Neural crest cell (in vitro differentiated cells): ENCODE measurements around the gene TCF15. TPM values are rescaled to one million over a fixed set of nuclear protein-coding genes. Genes with fewer than 3 reads are reported as not detected.

Experiments
- DNase-seq: peaks from one replicate; pipeline ENCODE4 v3.0.0; 2021; ENCODE audit warnings: low read depth, mixed read lengths, low spot score
- H3K27ac Mint-ChIP-seq: one replicate; pipeline ENCODE4 v1.8.0; 2021; ENCODE audit warnings: mild to moderate bottlenecking, mixed read lengths; ENCODE audit not compliant: unreplicated experiment
- H3K27me3 Mint-ChIP-seq: 2 replicates; pipeline ENCODE4 v1.8.0; 2021; ENCODE audit warnings: low read depth, mild to moderate bottlenecking, mixed read lengths
- H3K36me3 Mint-ChIP-seq: 2 replicates; pipeline ENCODE4 v1.8.0; 2021; ENCODE audit warnings: low read depth, mild to moderate bottlenecking, mixed read lengths
- H3K4me1 Mint-ChIP-seq: 2 replicates; pipeline ENCODE4 v1.8.0; 2021; ENCODE audit warnings: mixed read lengths
- H3K4me3 Mint-ChIP-seq: one replicate; pipeline ENCODE4 v1.8.0; 2021; ENCODE audit warnings: mild to moderate bottlenecking, mixed read lengths
- H3K9me3 Mint-ChIP-seq: 2 replicates; pipeline ENCODE4 v1.8.0; 2021; ENCODE audit warnings: mixed read lengths
- CTCF ChIP-seq: fragments of 200-600 bp; sonication (generic); conservative IDR thresholded peaks from 2 replicates; pipeline ENCODE4 v1.5.0; 2021; ENCODE audit warnings: antibody characterized with exemption, mild to moderate bottlenecking
- total RNA-seq: library from RNA; stranded (reverse); gene quantifications from 2 replicates; pipeline ENCODE4 v1.2.1, GENCODE V29; 2021

TCF15 gene
- total RNA-seq, 1 donor from 2014 or later: 0.61 TPM

GRCh38 chr20:564192-564591 lies 45.9 kb downstream of the TCF15 start:
- H3K36me3 Mint-ChIP-seq: no peaks in the 10 kb centered on the region
- no peaks in the 10 kb centered on the region for H3K9me3 Mint-ChIP-seq
- no peak overlapping the region for H3K27ac Mint-ChIP-seq
- H3K4me3 Mint-ChIP-seq: no peak overlapping the region
- no peak for DNase-seq
- peaks cover 34% of the 10 kb centered on the region for H3K27me3 Mint-ChIP-seq
- H3K4me1 Mint-ChIP-seq: peaks cover 4% of the 10 kb centered on the region
- TF ChIP-seq CTCF: no peak

- Mint-ChIP-seq H3K4me1 (peaks cover 4% of the 10 kb centered on the region), H3K4me3 (no peak overlapping the region), H3K27ac (no peak overlapping the region), H3K9me3 (no peaks in the 10 kb centered on the region), H3K36me3 (no peaks in the 10 kb centered on the region), H3K27me3 (peaks cover 27% of the 10 kb centered on the region)
- TF ChIP-seq CTCF: no peak
- DNase-seq: no peak
Measured at GRCh38 chr20:563187-563586, 46.9 kb downstream of the TCF15 start.

GRCh38 chr20:562232-562897 lies 47.7 kb downstream of the TCF15 start:
- no peak for DNase-seq
- H3K4me1 Mint-ChIP-seq: peaks cover 4% of the 10 kb centered on the region
- H3K27ac Mint-ChIP-seq: no peak overlapping the region
- H3K27me3 Mint-ChIP-seq: peaks cover 25% of the 10 kb centered on the region
- no peaks in the 10 kb centered on the region for H3K9me3 Mint-ChIP-seq
- H3K36me3 Mint-ChIP-seq: no peaks in the 10 kb centered on the region
- H3K4me3 Mint-ChIP-seq: no peak overlapping the region
- TF ChIP-seq CTCF: no peak

- peaks cover 4% of the 10 kb centered on the region for H3K4me1 Mint-ChIP-seq
- peak; percentile 69 for DNase-seq
- no peaks in the 10 kb centered on the region for H3K9me3 Mint-ChIP-seq
Measured at GRCh38 chr20:561437-562231, 48.5 kb downstream of the TCF15 start.

GRCh38 chr20:560680-561079 lies 49.4 kb downstream of the TCF15 start:
- TF ChIP-seq CTCF: no peak
- DNase-seq: no peak
- Mint-ChIP-seq H3K4me3 (no peak overlapping the region), H3K27me3 (peaks cover 28% of the 10 kb centered on the region), H3K36me3 (no peaks in the 10 kb centered on the region), H3K4me1 (peaks cover 4% of the 10 kb centered on the region), H3K9me3 (no peaks in the 10 kb centered on the region), H3K27ac (no peak overlapping the region)

More at GRCh38 chr20:561437-562231, 48.5 kb downstream of the TCF15 start:
- Mint-ChIP-seq H3K27ac (no peak overlapping the region), H3K4me3 (no peak overlapping the region), H3K36me3 (no peaks in the 10 kb centered on the region), H3K27me3 (peaks cover 24% of the 10 kb centered on the region)
- peak; percentile 88 for TF ChIP-seq CTCF
